ENCODE results near the gene DNAJC17.

- no peak for TF ChIP-seq EZH2 (IDR thresholded peaks at IDR 0.05; ENCODE audit: borderline replicate concordance)
- no peak for TF ChIP-seq CTCF (IDR thresholded peaks at IDR 0.05; ENCODE audit: poor library complexity)
- TF ChIP-seq EZH2phosphoT487 (IDR thresholded peaks at IDR 0.05; ENCODE audit: low read depth, severe bottlenecking, unreplicated experiment), result no peak
These were observed 70.2 kb downstream of the DNAJC17 start for GRCh38 chr15:40737048-40737447.

Measured in hepatocyte (in vitro differentiated cells).